Activated CD4-positive, CD25-positive, alpha-beta regulatory T cell treated with anti-CD3 and anti-CD28 coated beads, Interleukin-2, amount 50 U/mL, for 24 hours (primary cell): Measurements from ENCODE around the gene UTS2R.
A peak's percentile ranks its signal among the peaks of the same experiment; 100 is the strongest.
"Not testable (repeated sequence)": the region's sequence is repeated elsewhere in the genome, so short reads cannot be mapped to it uniquely, and the experiment has no call there.

ENCODE experiments used
- ATAC-seq, 2 donors: fragments of 150-1000 bp; cut with Tn5 transposase; one replicate each; pipeline ENCODE4 v1.10.0; 2021; ENCODE audit warnings: mild to moderate bottlenecking in 1 of 2, moderate library complexity in 1 of 2

Gene UTS2R

DNA sequence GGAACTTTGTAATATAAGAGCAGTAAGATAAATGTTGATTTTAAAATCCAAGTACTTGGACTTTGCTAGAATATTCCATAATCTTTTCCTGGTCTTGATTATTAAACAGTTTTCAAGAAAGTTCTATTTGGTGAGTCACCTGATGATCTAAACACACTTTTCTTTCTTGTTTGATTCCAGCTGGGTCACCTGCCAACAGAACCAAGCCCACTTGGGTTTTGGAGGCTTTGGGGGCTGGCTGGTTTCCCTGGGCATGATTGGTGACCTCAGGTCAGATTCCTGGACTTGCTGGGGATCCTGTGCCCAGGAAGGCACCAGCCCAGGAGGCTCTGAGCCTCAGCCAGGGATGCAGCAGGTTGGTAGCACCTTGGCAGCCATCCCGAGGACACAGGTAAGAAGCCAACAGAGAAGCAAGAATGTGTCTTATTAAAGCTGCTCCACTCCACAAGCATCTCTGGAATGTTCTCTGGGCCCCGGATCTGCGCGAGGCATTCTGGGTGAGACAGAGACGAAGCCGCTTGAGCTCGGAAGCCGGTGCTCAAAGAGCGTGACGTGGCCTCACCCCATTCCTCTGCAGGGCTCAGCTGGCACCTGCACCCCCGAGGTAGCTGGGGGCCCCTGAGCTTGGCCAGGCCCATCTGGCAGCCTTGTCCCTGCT lies 15.7 kb upstream of the UTS2R start:
- no peak for ATAC-seq

- ATAC-seq, result no peak
These were observed 14.7 kb upstream of the UTS2R start for GRCh38 chr17:82356845-82357355.

DNA sequence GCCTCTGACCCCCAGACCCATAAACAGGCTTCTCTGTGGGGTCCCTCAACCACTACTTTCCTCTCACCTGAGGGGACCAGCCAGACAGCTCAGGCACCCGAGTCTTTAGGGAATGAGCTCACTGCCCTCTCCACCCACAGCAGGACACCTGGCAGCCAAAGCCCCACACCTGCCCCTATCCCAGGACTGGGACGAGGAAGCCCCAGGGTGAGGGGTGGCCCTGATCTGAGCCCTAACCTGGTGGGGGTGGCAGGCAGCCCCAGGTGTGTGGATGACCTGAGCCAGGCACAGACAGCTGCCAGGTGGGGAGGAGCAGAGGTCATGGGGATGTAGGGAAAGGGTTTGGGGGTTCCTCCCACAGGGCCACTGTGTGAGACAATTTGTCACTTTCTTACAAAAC lies 14.2 kb upstream of the UTS2R start:
- ATAC-seq, result no peak

GRCh38 chr17:82358465-82359350 lies 12.9 kb upstream of the UTS2R start, which contains the start of gene TEX19:
Gene TEX19, plus strand, starts transcription at chr17:82359247. Its CDS starts 2,904 bp downstream, at chr17:82362151.
- peak; percentile 68 to 77 for ATAC-seq

- ATAC-seq, result not testable (repeated sequence)
These were observed 12.0 kb upstream of the UTS2R start for GRCh38 chr17:82359451-82360074.

GRCh38 chr17:82361885-82362633 lies 9.5 kb upstream of the UTS2R start:
- no peak for ATAC-seq

DNA sequence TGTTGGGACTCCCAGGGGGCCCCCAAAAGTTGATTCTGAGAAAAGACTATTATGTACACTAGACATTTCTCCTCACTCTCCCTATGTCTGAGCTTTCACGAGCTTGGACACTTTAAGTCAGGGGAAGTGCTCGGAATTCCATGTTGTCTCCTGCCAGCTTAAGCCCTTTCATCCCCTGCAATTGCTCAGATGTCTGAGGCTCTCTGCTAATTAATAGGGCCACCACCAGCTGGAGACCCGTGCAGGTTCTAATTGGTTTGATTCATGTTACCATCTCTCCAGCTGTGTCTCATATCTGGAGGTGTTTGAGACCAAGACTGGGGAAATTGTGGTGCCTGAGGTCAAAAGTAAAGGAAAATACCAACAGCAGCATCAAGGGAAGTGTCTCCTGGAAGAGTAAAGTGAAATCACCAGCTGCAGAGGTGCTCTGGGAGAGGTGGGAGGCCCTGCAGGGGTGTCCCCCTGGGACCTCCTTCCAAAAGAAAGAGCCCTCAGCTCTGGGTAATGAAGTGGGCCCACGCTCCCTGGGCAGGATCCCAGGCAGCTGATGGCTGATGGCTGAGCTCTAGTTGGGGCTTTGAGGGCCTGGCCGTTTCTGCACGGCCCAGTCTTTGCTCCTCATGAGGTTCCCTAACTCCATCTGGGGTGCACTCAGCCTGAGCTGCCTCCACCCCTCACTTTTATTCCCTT lies 5.8 kb upstream of the UTS2R start:
- no peak for ATAC-seq

DNA sequence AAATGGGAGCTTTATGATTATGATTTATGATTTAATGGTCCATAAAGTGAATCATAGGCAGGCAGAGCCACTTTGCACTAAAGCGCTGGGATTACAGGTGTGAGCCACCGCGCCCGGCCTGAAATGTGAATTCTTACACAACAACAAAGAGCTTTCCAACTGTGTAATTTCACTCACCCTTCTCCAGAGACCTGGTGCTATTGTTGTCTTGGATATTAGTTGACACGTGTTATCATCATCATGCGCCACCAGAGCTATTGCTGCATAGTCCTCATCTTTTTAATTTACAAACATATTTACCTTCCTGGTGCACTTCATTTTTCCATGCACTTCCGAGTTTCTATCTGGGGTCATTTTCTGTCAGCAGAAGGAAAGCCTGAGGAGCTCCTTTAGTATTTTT lies 4.8 kb upstream of the UTS2R start:
- ATAC-seq, result no peak

DNA sequence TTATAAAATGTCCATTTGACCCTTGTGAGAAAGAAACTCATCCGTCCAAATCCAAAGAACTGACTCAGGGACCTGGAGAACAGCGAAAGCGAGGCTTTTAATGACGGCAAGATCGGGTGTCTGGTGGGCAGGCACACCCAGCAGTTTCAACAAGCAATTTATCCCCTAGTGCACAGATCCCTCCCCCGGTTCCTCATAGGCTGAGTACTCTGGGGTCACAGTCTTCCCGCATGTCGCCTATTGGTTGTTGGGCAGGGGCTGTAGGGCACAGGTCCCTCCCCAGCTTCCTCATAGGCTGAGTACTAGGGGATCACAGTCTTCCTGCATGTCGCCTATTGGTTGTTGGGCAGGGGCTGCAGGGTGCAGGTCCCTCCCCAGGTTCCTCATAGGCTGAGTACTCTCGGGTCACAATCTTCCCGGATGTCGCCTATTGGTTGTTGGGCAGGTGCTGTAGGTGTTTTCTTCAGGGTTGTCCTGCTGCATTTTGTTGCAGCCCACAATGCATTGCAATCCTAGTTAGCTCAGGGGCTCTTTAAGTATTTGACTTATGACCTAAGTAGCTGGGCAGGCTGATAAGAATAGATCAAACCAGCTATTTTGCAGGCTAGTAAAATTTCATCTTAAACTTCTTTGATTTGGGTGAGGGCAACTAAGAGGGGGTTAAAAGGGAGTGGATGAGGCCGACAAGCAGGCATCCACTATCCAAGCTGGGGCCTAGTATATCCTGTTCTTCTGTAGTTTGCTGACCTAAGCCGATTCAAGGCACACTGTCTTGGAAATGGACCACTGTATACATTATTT lies 3.6 kb upstream of the UTS2R start:
- ATAC-seq, result no peak

DNA sequence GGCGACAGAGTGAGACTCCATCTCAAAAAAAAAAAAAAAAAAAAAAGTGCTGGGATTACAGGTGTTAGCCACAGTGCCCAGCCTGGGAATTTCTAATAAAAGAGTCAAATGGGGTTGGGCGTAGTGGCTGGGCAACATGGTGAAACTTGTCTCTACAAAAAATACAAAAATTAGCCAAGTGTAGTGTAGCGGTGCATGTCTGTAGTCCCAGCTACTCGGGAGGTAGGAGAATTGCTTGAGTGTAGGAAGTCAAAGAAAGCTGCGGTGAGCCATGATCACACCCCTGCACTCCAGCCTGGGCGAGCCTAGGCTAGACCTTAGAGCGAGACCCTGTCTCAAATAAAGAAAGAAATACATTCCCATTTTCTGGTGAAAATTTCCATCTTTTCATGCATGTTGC lies 2.4 kb upstream of the UTS2R start:
- no peak for ATAC-seq

DNA sequence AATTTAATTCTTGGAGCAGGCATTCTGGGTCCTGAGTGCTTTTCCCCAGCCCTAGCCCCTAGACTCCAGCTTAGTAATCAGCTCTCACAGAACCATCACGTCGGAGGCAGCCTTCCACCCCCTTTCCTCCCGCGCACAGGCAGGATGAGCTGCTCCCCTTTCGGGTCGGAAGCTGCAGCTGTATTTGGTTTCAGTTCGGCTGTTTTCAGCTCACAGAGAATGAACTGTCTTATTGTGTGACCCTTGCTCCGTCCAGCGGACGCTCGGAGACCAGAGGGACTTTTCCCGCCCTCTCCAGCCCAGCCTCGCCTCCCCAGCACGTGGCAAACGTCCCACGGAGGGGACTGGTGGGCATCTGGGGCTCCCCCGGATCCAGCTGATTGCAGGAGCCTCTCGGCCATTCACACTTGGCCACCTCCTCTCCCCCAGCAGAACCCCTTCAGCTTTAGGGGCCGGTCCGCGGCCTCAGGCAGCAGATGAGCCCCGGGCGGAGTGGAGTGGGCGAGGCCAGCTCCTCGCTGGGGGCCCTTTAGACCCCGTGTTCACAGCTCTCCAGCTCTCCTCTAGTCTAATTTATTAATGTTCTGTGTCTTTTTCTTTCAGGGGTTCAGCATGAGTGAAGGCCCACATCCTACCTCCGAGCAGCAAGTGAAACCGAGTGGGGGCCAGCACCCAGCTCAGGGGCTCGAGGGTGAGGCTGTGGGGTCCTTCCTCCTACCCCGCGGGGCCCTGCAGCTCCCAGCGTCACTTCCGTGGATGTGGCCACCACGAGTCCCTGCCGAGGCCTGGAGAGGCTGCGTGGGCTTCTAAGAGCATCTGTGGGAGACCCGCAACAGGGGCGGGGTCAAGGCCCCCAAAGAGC lies 863 bp upstream of the UTS2R start:
- peak; percentile 28 to 38 for ATAC-seq

- no peak for ATAC-seq
These were observed 895 bp downstream of the UTS2R start for GRCh38 chr17:82372249-82373071.

DNA sequence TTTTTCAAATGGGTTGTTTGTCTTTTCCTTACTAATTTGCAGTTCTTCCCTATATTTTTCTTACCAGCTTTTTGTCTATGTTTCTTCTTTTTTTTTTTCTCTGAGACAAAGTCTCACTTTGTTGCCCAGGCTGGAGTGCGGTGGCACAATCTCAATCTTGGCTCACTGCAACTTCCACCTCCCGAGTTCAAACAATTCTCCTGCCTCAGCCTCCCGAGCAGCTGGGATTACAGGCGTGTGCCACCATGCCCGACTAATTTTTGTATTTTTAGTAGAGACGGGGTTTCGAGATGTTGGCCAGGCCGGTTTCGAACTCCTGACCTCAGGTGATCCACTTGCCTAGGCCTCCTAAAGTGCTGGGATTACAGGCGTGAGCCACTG lies 1.5 kb downstream of the UTS2R start:
- not testable (repeated sequence) for ATAC-seq

- ATAC-seq, result no peak
These were observed 2.4 kb downstream of the UTS2R start for GRCh38 chr17:82373731-82374625.

DNA sequence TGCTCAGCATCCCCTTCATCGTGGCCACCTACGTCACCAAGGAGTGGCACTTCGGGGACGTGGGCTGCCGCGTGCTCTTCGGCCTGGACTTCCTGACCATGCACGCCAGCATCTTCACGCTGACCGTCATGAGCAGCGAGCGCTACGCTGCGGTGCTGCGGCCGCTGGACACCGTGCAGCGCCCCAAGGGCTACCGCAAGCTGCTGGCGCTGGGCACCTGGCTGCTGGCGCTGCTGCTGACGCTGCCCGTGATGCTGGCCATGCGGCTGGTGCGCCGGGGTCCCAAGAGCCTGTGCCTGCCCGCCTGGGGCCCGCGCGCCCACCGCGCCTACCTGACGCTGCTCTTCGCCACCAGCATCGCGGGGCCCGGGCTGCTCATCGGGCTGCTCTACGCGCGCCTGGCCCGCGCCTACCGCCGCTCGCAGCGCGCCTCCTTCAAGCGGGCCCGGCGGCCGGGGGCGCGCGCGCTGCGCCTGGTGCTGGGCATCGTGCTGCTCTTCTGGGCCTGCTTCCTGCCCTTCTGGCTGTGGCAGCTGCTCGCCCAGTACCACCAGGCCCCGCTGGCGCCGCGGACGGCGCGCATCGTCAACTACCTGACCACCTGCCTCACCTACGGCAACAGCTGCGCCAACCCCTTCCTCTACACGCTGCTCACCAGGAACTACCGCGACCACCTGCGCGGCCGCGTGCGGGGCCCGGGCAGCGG lies 3.2 kb downstream of the UTS2R start:
- ATAC-seq, result no peak

- ATAC-seq, result no peak
These were observed 3.9 kb downstream of the UTS2R start for GRCh38 chr17:82375359-82376041.
